Hepatocyte (in vitro differentiated cells): ENCODE data around the gene SGK2.

Source experiments
- CTCF ChIP-seq: fragments of 200-600 bp; sonication (generic); IDR thresholded peaks from 2 replicates; pipeline ENCODE4 v1.5.1; 2016; ENCODE audit warnings: antibody characterized with exemption, mild to moderate bottlenecking; ENCODE audit not compliant: poor library complexity
- EZH2 ChIP-seq: fragments of 200-600 bp; sonication (generic); IDR thresholded peaks from 2 replicates; pipeline ENCODE4 v1.6.1; 2016; ENCODE audit warnings: antibody characterized with exemption, mild to moderate bottlenecking, borderline replicate concordance
- EZH2phosphoT487 ChIP-seq: fragments of 200-600 bp; sonication (generic); IDR thresholded peaks from one replicate; pipeline ENCODE4 v1.6.1; 2018; ENCODE audit warnings: antibody characterized with exemption, mild to moderate bottlenecking, low read depth, moderate library complexity; ENCODE audit not compliant: unreplicated experiment, severe bottlenecking

DNA sequence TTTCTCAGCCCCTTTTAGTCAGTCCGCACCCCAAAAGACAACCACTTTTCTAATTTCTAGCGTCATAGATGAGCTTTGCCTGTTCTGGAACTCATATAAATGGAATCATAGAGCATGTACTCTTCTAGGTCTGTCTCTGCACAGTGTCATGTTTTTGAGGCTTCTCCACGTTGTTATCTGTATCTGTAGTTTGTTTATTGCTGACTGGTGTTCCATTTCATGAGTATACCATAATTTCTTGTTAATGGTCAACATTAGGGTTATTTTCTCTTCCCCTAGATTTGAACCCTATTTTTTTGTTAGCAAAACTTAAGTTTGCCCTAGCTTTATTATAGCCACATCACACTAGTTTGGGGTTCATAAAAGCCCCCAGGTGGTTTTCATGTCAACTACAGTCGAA, 16.2 kb upstream of the SGK2 start:
- no peak for TF ChIP-seq CTCF
- no peak for TF ChIP-seq EZH2phosphoT487
- TF ChIP-seq EZH2: no peak
